GM18499 (cell line): ENCODE data around the gene PTGER2.

Experiments
- ATAC-seq: cut with Tn5 transposase; IDR thresholded peaks from one replicate; pipeline ENCODE4 v1.9.1; 2021; ENCODE audit warnings: moderate number of reproducible peaks; ENCODE audit not compliant: insufficient read depth, unreplicated experiment

PTGER2 gene

DNA sequence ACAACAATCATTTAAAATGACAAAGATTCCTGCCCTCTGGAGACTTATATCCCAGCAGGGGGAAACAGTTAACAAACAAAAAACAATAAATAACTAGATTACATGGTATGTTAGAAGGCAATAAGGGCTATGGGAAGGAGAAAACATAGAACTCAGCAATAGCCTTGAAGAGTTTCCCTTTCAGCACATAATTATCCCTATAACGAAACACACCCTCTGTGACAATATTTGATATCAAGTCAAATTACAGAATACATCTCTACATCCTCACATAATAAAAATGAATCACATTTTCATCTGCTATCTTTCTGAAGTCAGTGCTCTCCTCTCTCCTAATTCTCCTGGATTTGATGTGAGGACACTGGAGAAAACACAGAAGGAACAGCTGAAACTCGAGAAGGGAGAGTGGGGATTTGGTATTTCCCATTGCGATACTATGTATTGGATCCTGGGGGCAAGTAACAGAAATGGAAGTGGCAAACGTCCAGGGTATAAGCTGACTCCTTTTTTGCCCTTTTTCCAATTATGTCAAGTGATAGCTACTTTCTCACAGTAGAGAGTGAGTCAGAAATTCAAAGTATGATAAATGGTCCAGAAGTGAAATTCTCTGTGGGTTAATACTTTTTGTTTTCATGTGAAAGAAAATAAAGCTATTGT lies 9.7 kb upstream of the PTGER2 start:
- no peak for ATAC-seq

- ATAC-seq, result no peak
Observed at GRCh38 chr14:52305014-52305413, 9.1 kb upstream of the PTGER2 start.

- ATAC-seq, result no peak
Observed at GRCh38 chr14:52307376-52307775, 6.7 kb upstream of the PTGER2 start.

DNA sequence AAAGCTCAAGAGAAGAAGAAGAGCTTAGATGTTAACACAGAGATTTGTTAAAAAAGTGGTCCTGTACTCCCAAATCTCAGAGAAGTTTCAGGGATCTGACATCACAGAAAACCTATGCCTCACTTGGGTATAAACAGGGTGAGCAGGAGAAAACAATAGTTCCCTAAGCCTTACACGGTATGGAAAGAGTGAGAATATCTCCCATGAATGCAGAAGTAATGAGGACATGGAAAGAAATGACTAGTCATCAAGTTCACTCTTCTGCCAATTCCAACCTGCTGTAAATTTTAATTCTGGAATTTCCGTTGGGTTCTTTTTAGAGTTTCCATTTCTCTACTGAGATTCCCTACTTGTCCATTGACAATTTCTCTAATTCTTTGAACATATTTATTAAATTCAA lies 6.2 kb upstream of the PTGER2 start:
- ATAC-seq, result no peak

DNA sequence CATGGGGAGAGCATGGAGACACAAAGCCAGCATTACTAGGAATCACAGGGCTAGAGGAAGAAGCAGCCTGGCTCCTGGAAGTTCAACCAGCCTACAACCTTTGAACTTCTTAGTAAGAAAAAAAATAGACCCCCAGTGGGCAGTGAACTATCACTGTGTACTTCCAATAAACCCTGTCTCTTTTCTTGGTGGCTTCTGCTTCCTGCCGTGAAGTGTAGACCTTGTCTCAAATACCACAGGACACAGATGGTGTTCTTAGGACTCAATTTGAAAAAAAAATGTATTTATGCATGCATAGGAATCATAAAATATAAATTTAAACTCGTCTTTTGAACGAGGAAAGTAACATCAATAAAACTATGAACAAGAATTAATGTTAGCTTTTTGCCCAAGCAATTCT lies 3.6 kb upstream of the PTGER2 start:
- no peak for ATAC-seq

DNA sequence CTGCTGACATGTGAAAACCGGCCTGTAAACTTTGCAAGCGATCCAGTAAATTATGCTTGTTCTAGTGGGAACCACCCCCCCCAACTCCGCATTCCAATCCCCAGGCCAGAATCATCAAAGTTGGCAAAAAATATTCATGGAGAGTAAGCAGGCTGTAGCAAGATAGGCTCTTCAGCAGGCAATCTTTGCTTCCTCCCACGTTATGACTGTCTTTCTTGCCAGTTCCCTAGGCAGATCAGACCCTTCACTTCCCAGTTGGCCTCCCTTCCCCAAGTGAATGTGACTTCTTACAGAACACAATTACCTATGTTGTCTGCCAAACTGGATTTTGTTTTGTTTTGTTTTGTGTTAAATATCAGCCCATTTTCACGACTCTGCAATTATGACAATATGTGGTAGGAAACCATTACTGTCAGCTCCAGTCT lies 1.2 kb upstream of the PTGER2 start:
- ATAC-seq, result no peak

DNA sequence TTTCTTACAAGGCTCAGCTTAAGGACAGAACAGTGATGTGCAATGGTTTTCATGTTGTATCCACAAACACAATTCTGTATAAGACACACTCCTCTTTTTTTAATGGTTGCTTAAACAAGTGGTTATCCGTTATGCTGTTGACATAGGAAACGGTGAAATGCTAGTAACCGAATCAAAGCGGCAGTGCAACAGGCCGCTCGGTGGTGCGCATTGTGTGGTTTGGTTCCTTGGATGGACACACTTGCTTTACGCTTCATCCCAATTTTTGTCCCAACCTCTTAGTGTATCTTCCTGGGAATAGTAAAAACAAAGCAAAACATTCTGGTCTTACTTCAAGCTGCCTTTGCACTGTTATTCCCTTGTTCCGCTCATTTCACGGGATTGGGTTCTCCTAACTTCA lies 650 bp upstream of the PTGER2 start:
- ATAC-seq, result no peak

DNA sequence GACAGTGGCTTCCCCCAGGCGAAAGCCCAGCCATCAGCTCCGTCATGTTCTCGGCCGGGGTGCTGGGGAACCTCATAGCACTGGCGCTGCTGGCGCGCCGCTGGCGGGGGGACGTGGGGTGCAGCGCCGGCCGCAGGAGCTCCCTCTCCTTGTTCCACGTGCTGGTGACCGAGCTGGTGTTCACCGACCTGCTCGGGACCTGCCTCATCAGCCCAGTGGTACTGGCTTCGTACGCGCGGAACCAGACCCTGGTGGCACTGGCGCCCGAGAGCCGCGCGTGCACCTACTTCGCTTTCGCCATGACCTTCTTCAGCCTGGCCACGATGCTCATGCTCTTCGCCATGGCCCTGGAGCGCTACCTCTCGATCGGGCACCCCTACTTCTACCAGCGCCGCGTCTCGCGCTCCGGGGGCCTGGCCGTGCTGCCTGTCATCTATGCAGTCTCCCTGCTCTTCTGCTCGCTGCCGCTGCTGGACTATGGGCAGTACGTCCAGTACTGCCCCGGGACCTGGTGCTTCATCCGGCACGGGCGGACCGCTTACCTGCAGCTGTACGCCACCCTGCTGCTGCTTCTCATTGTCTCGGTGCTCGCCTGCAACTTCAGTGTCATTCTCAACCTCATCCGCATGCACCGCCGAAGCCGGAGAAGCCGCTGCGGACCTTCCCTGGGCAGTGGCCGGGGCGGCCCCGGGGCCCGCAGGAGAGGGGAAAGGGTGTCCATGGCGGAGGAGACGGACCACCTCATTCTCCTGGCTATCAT lies 663 bp downstream of the PTGER2 start:
- no peak for ATAC-seq

GRCh38 chr14:52315355-52315718 lies 1.2 kb downstream of the PTGER2 start:
- no peak for ATAC-seq

DNA sequence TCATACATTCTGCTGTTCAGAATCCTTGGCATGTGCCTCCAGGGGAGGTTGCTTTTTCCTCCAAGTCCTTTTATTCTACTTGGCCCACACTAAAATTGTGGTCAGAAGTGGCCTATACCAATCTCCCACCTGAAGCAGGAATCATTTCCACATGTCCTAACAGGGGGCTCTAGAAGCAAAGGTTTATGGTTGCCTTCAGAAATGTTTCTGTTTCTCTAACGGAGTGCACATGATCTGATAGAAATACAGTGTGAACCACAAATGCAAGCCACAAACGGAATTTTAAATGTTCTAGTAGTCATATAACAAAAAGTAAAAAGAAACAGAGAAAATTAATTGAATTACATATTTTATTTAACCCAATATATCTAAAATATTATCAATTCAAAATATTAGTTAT lies 4.0 kb downstream of the PTGER2 start:
- ATAC-seq, result no peak

GRCh38 chr14:52318826-52319645 lies 4.9 kb downstream of the PTGER2 start:
- no peak for ATAC-seq

GRCh38 chr14:52319919-52320318 lies 5.8 kb downstream of the PTGER2 start:
- no peak for ATAC-seq

GRCh38 chr14:52325126-52325525 lies 11.0 kb downstream of the PTGER2 start:
- peak; percentile 97 for ATAC-seq

DNA sequence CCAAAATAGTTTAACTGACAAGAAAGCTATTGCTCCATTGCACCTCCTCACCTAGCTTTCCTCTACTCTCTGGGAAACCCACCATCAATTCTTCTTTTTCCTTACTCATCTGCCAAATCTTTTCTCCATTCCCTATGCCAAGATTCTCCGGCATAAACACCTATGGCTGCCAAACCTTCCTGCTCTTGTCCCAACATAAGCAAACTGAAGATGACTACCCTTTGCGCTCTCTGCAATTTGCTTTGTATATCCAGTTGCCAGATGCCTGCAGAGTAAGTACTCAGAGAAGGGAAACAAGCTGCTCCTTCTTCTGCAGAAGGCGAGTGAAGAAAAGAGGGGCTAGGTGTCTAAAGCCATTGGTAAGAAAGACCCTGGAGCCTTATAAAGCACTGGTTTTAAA lies 11.5 kb downstream of the PTGER2 start:
- ATAC-seq, result no peak

DNA sequence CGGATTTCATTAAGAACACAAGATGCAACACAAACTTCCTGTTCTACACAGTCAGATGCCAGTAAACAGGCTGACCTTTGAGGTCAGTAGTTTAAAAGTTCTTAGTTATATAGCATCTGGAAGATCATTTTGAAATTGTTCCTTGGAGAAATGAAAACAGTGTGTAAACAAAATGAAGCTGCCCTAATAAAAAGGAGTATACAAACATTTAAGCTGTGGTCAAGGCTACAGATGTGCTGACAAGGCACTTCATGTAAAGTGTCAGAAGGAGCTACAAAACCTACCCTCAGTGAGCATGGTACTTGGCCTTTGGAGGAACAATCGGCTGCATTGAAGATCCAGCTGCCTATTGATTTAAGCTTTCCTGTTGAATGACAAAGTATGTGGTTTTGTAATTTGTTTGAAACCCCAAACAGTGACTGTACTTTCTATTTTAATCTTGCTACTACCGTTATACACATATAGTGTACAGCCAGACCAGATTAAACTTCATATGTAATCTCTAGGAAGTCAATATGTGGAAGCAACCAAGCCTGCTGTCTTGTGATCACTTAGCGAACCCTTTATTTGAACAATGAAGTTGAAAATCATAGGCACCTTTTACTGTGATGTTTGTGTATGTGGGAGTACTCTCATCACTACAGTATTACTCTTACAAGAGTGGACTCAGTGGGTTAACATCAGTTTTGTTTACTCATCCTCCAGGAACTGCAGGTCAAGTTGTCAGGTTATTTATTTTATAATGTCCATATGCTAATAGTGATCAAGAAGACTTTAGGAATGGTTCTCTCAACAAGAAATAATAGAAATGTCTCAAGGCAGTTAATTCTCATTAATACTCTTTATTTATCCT lies 13.5 kb downstream of the PTGER2 start:
- no peak for ATAC-seq

- no peak for ATAC-seq
Observed at GRCh38 chr14:52328276-52328675, 14.2 kb downstream of the PTGER2 start.

- ATAC-seq, result no peak
Observed at GRCh38 chr14:52329678-52330369, 15.7 kb downstream of the PTGER2 start.

- ATAC-seq, result no peak
Observed at GRCh38 chr14:52332269-52332668, 18.2 kb downstream of the PTGER2 start.

GRCh38 chr14:52333108-52333507 lies 19.0 kb downstream of the PTGER2 start:
- ATAC-seq, result no peak
